Endothelial cell (in vitro differentiated cells): ENCODE data around the gene HSPA5. TPM values are rescaled to one million over a fixed set of nuclear protein-coding genes. Genes with fewer than 3 reads are reported as not detected.
"Not testable (repeated sequence)": the region's sequence is repeated elsewhere in the genome, so short reads cannot be mapped to it uniquely, and the experiment has no call there.

Experiments used
- DNase-seq: peaks from one replicate; pipeline ENCODE4 v3.0.0; 2021; ENCODE audit warnings: low spot score
- H3K27ac Mint-ChIP-seq: one replicate; pipeline ENCODE4 v1.8.0; 2021; ENCODE audit warnings: mixed read lengths, inconsistent platforms; ENCODE audit not compliant: unreplicated experiment
- H3K27me3 Mint-ChIP-seq: one replicate; pipeline ENCODE4 v1.8.0; 2021; ENCODE audit warnings: mild to moderate bottlenecking, moderate library complexity, mixed read lengths, inconsistent platforms; ENCODE audit not compliant: unreplicated experiment
- H3K36me3 Mint-ChIP-seq: one replicate; pipeline ENCODE4 v1.8.0; 2021; ENCODE audit warnings: mild to moderate bottlenecking, low read depth, mixed read lengths, inconsistent platforms; ENCODE audit not compliant: unreplicated experiment
- H3K4me1 Mint-ChIP-seq: one replicate; pipeline ENCODE4 v1.8.0; 2021; ENCODE audit warnings: mild to moderate bottlenecking, mixed read lengths, inconsistent platforms; ENCODE audit not compliant: unreplicated experiment
- H3K4me3 Mint-ChIP-seq: one replicate; pipeline ENCODE4 v1.8.0; 2021; ENCODE audit warnings: mild to moderate bottlenecking, mixed read lengths, inconsistent platforms; ENCODE audit not compliant: unreplicated experiment
- H3K9me3 Mint-ChIP-seq: one replicate; pipeline ENCODE4 v1.8.0; 2021; ENCODE audit warnings: mixed read lengths, inconsistent platforms; ENCODE audit not compliant: unreplicated experiment
- total RNA-seq: library from RNA; stranded (reverse); fragmentation: NEBNext Ultra II Directional; extraction: Animal tissue kit (Norgen Biotek cat#: 25700); gene quantifications from one replicate; pipeline ENCODE4 v1.2.1, GENCODE V29; 2021; ENCODE audit not compliant: unreplicated experiment
- TF ChIP-seq, protein P1 (sequence below): fragments of 200-600 bp; sonication (generic); IDR thresholded peaks from one replicate; pipeline ENCODE4 v1.5.0; 2021; ENCODE audit warnings: antibody characterized with exemption; ENCODE audit not compliant: unreplicated experiment

HSPA5 gene
- total RNA-seq, 1 donor from 2014 or later, result 260 TPM

DNA sequence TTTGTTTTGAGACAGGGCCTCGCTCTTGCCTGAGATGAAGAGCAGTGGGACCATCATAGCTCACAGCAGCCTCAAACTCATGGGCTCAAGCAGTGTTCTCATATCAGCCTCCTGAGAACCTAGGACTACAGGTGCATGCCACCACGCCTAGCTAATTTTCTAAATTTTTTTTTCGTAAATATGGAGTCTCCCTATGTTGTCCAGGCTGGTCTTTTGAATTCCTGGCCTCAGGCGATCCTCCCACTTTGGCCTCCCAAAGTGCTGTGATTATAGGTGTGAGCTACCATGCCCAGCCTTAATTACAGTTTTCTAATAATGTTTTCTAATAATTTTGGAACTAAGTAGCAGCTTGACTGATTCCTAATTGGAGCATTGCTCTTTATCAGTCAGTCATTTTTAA is 35.6 kb upstream of the HSPA5 start:
- Mint-ChIP-seq H3K27me3 (no peaks in the 10 kb centered on the region), H3K4me3 (no peak overlapping the region), H3K4me1 (peaks cover 14% of the 10 kb centered on the region), H3K36me3 (no peaks in the 10 kb centered on the region), H3K9me3 (no peaks in the 10 kb centered on the region), H3K27ac (no peak overlapping the region)
- DNase-seq, result no peak
- TF ChIP-seq, protein P1, sequence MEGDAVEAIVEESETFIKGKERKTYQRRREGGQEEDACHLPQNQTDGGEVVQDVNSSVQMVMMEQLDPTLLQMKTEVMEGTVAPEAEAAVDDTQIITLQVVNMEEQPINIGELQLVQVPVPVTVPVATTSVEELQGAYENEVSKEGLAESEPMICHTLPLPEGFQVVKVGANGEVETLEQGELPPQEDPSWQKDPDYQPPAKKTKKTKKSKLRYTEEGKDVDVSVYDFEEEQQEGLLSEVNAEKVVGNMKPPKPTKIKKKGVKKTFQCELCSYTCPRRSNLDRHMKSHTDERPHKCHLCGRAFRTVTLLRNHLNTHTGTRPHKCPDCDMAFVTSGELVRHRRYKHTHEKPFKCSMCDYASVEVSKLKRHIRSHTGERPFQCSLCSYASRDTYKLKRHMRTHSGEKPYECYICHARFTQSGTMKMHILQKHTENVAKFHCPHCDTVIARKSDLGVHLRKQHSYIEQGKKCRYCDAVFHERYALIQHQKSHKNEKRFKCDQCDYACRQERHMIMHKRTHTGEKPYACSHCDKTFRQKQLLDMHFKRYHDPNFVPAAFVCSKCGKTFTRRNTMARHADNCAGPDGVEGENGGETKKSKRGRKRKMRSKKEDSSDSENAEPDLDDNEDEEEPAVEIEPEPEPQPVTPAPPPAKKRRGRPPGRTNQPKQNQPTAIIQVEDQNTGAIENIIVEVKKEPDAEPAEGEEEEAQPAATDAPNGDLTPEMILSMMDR, result no peak

GRCh38 chr9:125272697-125273096 is 31.6 kb upstream of the HSPA5 start:
- no peak overlapping the region for H3K4me3 Mint-ChIP-seq
- H3K9me3 Mint-ChIP-seq, result no peaks in the 10 kb centered on the region
- H3K4me1 Mint-ChIP-seq, result peaks cover 14% of the 10 kb centered on the region
- H3K27ac Mint-ChIP-seq, result peak overlapping the region; percentile 74
- H3K36me3 Mint-ChIP-seq, result no peaks in the 10 kb centered on the region
- DNase-seq, result no peak
- TF ChIP-seq, protein P1, result no peak
- no peaks in the 10 kb centered on the region for H3K27me3 Mint-ChIP-seq

GRCh38 chr9:125271081-125271480 is 29.9 kb upstream of the HSPA5 start:
- Mint-ChIP-seq H3K27ac (no peak overlapping the region), H3K27me3 (no peaks in the 10 kb centered on the region), H3K36me3 (no peaks in the 10 kb centered on the region), H3K9me3 (no peaks in the 10 kb centered on the region), H3K4me1 (peaks cover 14% of the 10 kb centered on the region), H3K4me3 (no peak overlapping the region)
- TF ChIP-seq, protein P1, result no peak
- no peak for DNase-seq

DNA sequence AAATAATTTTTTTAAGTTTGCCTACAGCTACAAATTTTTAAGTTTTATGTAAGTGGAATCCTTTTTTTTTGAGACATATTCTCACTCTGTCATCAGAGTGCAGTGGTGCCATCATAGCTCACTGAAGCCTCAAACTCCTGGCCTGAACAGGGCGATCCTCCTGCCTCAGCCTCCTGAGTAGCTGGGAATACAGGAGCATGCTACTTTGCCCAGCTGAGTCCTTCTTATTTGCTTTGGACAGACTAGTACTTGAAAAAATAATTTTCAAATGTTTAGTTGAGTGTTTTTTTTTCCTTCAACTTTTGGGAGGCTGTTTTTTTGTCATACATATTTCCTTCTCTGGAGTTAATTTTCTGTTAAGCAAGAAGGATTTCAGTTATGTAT is 27.9 kb upstream of the HSPA5 start:
- Mint-ChIP-seq H3K27me3 (no peaks in the 10 kb centered on the region), H3K4me1 (peaks cover 14% of the 10 kb centered on the region), H3K9me3 (no peaks in the 10 kb centered on the region), H3K27ac (no peak overlapping the region), H3K36me3 (peaks cover 5% of the 10 kb centered on the region), H3K4me3 (no peak overlapping the region)
- TF ChIP-seq, protein P1, result no peak
- no peak for DNase-seq

- no peak for DNase-seq
- no peak overlapping the region for H3K4me3 Mint-ChIP-seq
- no peaks in the 10 kb centered on the region for H3K9me3 Mint-ChIP-seq
- TF ChIP-seq, protein P1, result no peak
- no peaks in the 10 kb centered on the region for H3K27me3 Mint-ChIP-seq
- peaks cover 7% of the 10 kb centered on the region for H3K36me3 Mint-ChIP-seq
- no peak overlapping the region for H3K27ac Mint-ChIP-seq
- peaks cover 15% of the 10 kb centered on the region for H3K4me1 Mint-ChIP-seq
These were observed 27.4 kb upstream of the HSPA5 start for GRCh38 chr9:125268394-125269013.

DNA sequence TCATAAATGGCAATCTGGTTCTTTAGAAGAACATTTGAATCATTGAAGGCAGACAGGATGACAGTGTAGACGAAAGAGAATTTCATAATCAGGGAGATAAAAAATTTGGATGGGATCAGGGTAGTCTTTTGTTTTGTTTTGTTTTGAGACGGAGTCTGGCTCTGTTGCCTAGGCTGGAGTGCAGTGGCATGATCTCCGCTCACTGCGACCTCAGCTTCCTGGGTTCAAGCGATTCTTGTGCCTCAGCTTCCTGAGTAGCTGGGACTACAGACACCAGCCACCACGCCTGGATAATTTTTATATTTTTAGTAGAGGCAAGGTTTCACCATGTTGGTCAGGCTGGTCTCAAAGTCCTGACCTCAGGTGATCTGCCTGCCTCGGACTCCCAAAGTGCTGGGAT is 22.9 kb upstream of the HSPA5 start:
- peaks cover 24% of the 10 kb centered on the region for H3K4me1 Mint-ChIP-seq
- H3K4me3 Mint-ChIP-seq, H3K27me3 Mint-ChIP-seq, DNase-seq, H3K9me3 Mint-ChIP-seq: not testable (repeated sequence)
- H3K27ac Mint-ChIP-seq, result peak overlapping the region; percentile 10
- H3K36me3 Mint-ChIP-seq, result peaks cover 15% of the 10 kb centered on the region
